ENCODE results near the gene CTCF.

Gene CTCF

GRCh38 chr16:67526149-67526791, 36.1 kb upstream of the CTCF start:
- H3K27me3 ChIP-seq (ENCODE audit: insufficient read depth, low read depth, severe bottlenecking) = no peaks in the 10 kb centered on the region
- no peaks in the 10 kb centered on the region for H3K9me3 ChIP-seq (ENCODE audit: severe bottlenecking)
- H3K27ac ChIP-seq = no peak overlapping the region
- H3K4me3 ChIP-seq (ENCODE audit: low read depth, low read length) = no peak overlapping the region
- no peaks in the 10 kb centered on the region; the same call in 1 of the 2 replicates for H3K36me3 ChIP-seq
- TF ChIP-seq CTCF (IDR thresholded peaks at IDR 0.05; ENCODE audit: low read depth, low read length) = no peak
- DNase-seq = no peak

GRCh38 chr16:67528222-67528869, 34.0 kb upstream of the CTCF start, which contains the start of gene RIPOR1:
RIPOR1 (plus strand) TSS chr16:67528829; CDS start chr16:67538447, 9,618 bp downstream.
- H3K27me3 ChIP-seq (ENCODE audit: insufficient read depth, low read depth, severe bottlenecking) = no peaks in the 10 kb centered on the region
- DNase-seq = peak; percentile 68
- TF ChIP-seq CTCF (IDR thresholded peaks at IDR 0.05; ENCODE audit: low read depth, low read length) = no peak
- H3K9me3 ChIP-seq (ENCODE audit: severe bottlenecking) = no peaks in the 10 kb centered on the region
- peak within 1 kb of the TSS; percentile 99 for H3K27ac ChIP-seq
- H3K4me3 ChIP-seq (ENCODE audit: low read depth, low read length) = peak within 1 kb of the TSS; percentile 89
- peaks cover 10% of the 10 kb centered on the region for H3K36me3 ChIP-seq

- Histone ChIP-seq H3K9me3 (ENCODE audit: severe bottlenecking) (no peaks in the 10 kb centered on the region), H3K27me3 (ENCODE audit: insufficient read depth, low read depth, severe bottlenecking) (no peaks in the 10 kb centered on the region), H3K4me3 (ENCODE audit: low read depth, low read length) (peak overlapping the region; percentile 89), H3K27ac (peak overlapping the region; percentile 99), H3K36me3 (peaks cover 10% of the 10 kb centered on the region)
- no peak for TF ChIP-seq CTCF (IDR thresholded peaks at IDR 0.05; ENCODE audit: low read depth, low read length)
- DNase-seq = peak; percentile 87
These were observed 33.3 kb upstream of the CTCF start for GRCh38 chr16:67528870-67529581.

- no peak for DNase-seq
- H3K27ac ChIP-seq = peak overlapping the region; percentile 99
- H3K27me3 ChIP-seq (ENCODE audit: insufficient read depth, low read depth, severe bottlenecking) = no peaks in the 10 kb centered on the region
- no peak for TF ChIP-seq CTCF (IDR thresholded peaks at IDR 0.05; ENCODE audit: low read depth, low read length)
- no peaks in the 10 kb centered on the region for H3K9me3 ChIP-seq (ENCODE audit: severe bottlenecking)
- H3K4me3 ChIP-seq (ENCODE audit: low read depth, low read length) = peak overlapping the region; percentile 89
- H3K36me3 ChIP-seq = peaks cover 15% of the 10 kb centered on the region
These were observed 32.7 kb upstream of the CTCF start for GRCh38 chr16:67529582-67530012.

GRCh38 chr16:67530013-67530939, 32.0 kb upstream of the CTCF start:
- Histone ChIP-seq H3K27ac (peak overlapping the region; percentile 99), H3K4me3 (ENCODE audit: low read depth, low read length) (peak overlapping the region; percentile 89), H3K36me3 (peaks cover 18% of the 10 kb centered on the region), H3K27me3 (ENCODE audit: insufficient read depth, low read depth, severe bottlenecking) (no peaks in the 10 kb centered on the region), H3K9me3 (ENCODE audit: severe bottlenecking) (no peaks in the 10 kb centered on the region)
- TF ChIP-seq CTCF (IDR thresholded peaks at IDR 0.05; ENCODE audit: low read depth, low read length) = no peak
- DNase-seq = peak; percentile 49
